Activated effector memory CD4-positive, alpha-beta T cell treated with Interleukin-2 at 50 U/mL for 16 hours (primary cell): ENCODE data around the gene SP5.
"Not testable (repeated sequence)": the region's sequence is repeated elsewhere in the genome, so short reads cannot be mapped to it uniquely, and the experiment has no call there.

Source experiments
- DNase-seq: peaks from one replicate; pipeline ENCODE4 v3.0.0-alpha.2; 2020

SP5 gene

GRCh38 chr2:170715062-170715931 lies at the start of gene SP5:
TSS of gene SP5 (plus strand) at chr2:170715337. CDS start at chr2:170715513, 176 bp downstream.
- no peak for DNase-seq

GRCh38 chr2:170665743-170666142 lies 49.4 kb upstream of the SP5 start:
- no peak for DNase-seq

GRCh38 chr2:170669909-170670308 lies 45.2 kb upstream of the SP5 start:
- no peak for DNase-seq

DNA sequence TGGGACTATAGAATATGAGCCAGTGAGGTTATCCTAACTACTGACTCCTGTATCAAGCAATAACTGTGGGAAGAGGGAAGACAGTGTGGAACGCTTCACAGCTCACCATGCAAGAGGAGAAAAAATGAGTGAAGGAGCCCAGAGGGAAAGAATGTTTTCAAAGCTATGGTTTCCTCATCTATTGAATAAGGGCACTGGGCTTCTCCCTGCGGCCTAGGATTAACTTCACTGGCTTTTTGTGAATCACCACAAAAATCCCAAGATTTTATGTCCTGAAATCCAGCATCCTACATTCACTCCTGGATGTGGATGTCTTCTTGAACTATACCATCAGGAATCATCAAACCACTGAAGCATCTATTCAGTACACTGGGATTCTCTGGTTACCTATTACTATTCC lies 44.5 kb upstream of the SP5 start:
- DNase-seq: no peak

DNA sequence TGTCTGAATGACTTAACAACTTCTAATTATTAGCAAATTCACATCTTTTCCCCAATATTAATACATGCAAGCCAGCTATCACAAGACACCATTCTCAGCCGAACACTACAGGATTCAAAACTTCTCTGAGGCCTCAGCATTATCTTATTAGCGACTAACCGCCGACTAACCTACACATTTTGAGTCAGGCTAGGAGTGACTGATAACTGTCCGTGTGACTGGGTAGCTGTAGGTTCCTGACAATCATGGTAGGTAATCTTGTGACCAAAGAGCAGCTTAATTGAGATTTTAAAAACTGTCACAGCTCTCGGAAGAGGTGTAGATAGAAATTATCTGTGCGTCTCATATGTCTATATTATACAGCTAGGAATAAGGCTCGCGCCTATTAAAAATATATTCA lies 44.1 kb upstream of the SP5 start:
- DNase-seq: no peak

GRCh38 chr2:170674282-170674681 lies 40.9 kb upstream of the SP5 start:
- not testable (repeated sequence) for DNase-seq

- DNase-seq: no peak
Measured at GRCh38 chr2:170675701-170676100, 39.4 kb upstream of the SP5 start.

DNA sequence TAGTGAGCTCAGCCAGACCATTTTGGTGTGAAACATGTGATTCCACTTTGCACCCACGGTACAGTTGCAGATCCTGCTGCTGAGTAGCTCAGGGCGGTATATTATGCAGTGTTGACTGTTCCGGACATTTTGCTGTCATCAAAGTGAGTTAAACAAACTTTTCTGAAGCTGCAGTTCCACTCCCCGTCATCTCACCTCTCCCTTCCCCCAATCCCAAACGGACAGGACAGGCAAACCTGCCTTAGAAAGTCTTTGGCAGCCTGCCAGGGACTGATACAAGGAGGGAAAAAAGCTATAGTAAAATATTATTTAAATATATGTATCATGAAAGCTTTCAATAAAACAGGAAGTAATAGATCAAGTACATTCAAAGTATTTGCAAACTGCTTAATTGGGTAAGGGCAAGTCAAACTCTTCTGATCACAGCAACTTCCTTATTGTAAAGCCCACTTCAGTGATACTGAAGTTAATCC lies 35.5 kb upstream of the SP5 start:
- DNase-seq: no peak

DNA sequence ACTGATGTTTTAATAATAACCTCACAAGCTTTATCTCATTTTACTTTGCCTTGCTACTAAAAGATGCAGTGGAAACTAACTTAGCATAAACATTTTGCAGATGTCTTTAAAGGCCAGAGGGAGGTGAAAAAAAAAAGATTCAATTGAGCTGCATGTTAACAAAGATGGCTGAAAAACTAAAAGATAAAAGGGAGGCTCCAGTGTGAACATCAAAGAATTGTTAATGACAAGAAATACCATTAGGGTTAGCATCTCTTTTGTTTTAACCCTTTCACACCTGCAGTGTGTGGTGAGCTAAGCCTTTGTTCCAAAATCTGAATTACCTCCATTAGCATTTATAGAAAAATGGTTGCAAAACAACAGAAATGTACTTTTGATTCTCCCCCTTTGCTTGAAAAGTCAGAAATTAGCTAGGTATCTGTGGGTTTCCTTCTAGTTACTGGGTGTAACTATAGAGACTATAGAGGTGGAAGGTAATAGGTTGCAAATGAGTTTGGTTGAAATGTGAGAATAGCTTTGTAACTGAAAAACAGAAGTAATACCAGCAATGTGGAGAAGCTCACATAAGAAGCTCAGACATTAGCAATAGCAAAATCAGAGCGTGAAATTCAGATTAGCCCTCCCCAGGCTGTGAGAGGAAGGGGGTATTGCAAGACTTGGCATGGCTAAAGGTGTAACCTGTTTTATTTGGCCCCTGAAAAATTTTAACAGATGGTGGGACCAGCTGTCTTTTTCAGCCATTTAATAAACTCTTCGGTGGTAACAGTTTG lies 34.8 kb upstream of the SP5 start:
- no peak for DNase-seq

GRCh38 chr2:170681311-170681710 lies 33.8 kb upstream of the SP5 start:
- no peak for DNase-seq

DNA sequence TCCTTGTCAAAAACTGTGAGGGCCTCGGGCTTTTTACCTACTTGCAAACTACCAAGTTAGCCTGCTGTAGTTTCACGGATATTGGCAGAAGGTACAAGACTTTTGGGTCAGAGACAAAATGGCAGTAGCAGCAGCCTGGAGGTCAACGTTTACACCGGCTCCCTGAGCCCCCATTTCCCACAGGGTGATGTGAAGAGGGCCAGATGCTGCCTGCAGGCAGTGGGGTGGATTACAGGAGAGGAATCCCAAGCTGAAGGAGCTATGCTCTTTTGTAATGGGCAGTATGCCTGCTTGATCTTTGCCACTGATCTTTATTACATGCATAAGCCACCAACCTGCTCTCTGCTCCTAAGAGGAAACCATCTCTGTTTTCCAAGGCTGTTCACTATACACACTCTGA lies 29.5 kb upstream of the SP5 start:
- DNase-seq: no peak

- no peak for DNase-seq
Measured at GRCh38 chr2:170689481-170689880, 25.7 kb upstream of the SP5 start.

- no peak for DNase-seq
Measured at GRCh38 chr2:170690640-170691039, 24.5 kb upstream of the SP5 start.

GRCh38 chr2:170694316-170694715 lies 20.8 kb upstream of the SP5 start:
- DNase-seq: no peak

DNA sequence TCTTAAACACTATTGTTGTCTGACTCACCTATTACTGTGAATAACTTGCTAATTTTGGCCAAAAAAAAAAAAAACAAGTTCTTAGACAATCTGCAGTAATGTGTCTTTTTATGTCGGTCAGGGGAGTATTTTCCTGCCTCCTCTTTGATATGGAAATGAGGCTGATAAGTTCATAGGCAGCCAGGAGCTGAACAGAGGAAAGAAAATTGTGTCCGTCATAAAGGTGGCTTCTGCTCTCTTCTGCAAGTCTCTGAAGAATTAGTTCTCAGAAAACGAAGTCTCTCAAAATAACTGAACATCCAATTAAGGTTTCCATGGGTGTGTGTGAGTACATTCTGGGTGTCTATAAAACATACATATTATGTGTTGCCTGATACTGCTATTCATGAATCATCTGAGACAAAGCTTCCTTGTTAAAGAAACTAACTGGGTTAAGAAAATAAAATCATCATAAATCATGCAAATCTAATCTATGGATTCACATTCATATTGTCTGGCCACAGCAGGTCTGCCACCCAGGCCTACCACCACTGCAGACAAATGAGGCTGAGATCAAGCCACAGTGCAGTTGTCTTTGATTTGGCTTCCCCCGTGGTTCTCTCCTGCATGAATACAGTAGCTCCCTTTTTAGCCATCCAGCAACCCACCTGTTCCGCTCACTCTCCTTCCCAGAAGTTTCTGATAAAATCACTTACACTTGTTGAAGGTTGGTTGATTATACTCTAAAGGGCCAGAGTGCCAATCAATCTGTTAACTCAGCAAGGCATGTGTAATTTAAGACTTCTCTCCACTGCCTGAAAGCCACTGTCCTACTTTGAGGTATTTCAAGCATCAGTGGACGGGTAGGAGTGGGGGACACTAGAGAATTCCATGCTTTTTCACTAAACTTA lies 19.4 kb upstream of the SP5 start:
- DNase-seq: no peak

- no peak for DNase-seq
Measured at GRCh38 chr2:170696948-170697347, 18.2 kb upstream of the SP5 start.

DNA sequence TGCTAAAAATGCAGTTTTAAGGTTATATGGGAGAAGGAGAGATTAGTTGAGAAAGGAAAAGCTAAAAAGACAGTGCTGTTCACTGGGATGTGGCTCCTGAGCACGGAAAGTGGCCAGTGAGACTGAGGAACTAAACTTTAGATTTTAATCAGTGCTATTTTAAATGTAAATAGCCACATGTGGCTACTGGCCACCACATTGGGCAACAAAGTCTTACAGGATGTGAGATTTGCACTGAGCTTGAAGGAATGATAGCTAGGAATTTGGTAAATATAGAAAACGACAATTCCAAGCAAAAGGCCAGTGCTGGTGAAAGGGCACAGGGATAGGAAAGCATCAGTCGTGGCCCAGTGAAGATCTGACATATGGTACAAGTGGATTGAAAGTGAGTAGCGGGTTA lies 14.1 kb upstream of the SP5 start:
- DNase-seq: no peak

DNA sequence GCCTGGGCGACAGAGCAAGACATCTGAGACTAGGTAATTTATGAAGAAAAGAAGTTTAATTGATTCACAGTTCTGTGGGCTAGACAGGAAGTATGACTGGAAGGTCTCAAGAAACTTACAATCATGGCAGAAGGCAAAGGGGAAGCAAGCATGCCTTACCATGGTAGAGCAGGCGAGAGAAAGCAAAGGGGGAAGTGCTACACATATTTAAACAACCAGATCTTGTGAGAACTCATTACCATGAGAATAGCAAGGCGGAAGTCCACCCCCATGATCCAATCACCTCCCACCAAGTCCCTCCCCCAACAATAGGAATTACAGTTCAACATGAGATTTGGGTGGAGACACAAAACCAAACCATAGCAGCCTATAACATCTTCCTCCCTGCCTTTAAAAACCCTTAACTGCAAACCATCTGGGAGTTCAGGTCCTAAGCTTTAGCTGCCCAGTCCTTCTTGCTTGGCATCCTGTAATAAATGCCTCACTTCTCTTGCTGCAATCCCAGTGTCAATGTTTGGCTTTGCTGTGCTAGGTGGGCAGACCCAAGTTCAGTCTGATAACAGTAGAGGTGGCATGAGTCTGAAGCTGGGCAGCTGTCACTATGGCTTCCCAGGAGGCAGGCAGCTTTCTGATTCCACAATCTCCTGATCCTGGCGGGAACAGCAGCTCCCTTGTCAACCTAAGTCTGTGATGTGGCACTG lies 11.2 kb upstream of the SP5 start:
- no peak for DNase-seq

DNA sequence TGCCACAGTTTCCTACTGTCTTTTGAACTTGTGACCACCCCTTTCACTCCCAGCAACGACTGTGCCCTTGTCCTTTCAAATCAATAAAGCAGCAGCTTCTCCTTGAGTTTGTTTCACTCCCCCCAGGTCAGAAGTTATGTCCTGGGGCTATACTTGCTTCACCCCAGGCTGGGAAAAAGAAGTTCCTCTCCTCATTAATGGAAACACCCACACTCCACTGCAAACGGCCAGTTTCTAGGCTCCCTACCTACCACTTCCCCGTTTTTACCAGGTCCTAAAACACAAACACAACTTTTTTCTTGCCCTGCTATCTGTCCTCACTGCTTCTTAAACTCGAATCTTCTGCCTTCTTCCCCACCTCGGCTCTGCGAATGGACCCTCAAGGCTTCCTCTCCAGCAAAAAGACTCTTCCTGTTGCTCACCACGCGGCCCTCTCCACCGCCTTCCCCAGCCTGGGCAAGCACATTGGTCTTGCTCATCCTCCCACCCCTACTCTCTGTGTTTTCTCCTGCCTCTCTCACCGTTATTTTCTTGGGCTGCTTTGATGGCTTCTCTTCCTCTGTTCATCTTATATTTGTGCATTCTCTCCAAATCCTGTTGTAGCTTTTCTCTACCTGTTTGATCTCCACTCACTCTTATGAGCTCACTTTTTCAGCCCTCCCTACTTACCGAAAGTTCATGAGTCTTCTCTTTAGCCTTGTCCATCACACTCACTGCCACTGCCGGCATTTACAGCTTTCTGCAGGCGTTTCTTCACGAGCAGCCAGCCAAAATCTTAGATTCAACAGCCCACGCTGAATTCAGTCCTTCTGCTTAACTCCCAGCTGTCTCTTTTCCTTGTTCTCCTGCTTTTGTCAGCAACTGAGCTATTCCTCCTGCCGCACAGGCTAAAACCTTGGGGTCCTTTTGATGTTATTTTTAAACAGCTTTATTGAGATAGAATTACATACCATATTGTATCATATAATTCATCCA lies 7.0 kb upstream of the SP5 start:
- DNase-seq: no peak

GRCh38 chr2:170710609-170710979 lies 4.5 kb upstream of the SP5 start:
- DNase-seq: no peak

GRCh38 chr2:170711196-170711773 lies 3.9 kb upstream of the SP5 start:
- no peak for DNase-seq
